ENCODE measurements around the gene NXPE3. TPM values are rescaled to one million over a fixed set of nuclear protein-coding genes. Genes with fewer than 3 reads are reported as not detected.
A peak's percentile ranks its signal among the peaks of the same experiment; 100 is the strongest.

The NXPE3 gene
- total RNA-seq, 4 donors from 2014 or later = 31.5 to 52.0 (median 44.5) TPM

- Histone ChIP-seq H3K4me1 (peaks cover 28 to 44% of the 10 kb centered on the region in 2 donors), H3K9me3 (no peaks in the 10 kb centered on the region), H3K36me3 (no peaks in the 10 kb centered on the region), H3K27ac (peak overlapping the region; percentile 80 to 85 (median 83)), H3K27me3 (no peaks in the 10 kb centered on the region), H3K4me3 (peak overlapping the region; percentile 51 to 77 (median 70))
- ATAC-seq (no peak), DNase-seq (no peak)
- in situ Hi-C loops (cut with MboI; ENCODE audit: low sequenced_read_pairs in 4 of 4) (loop anchor here in 1 of 4 donors (10.0 kb wide), 1 partner anchor 397 kb away; no protein-coding TSS in a partner anchor), intact Hi-C loops (cut with DNase I; ENCODE audit: low total_unique reads) (no loop called here)
- TF ChIP-seq CTCF (IDR thresholded peaks at IDR 0.05 in 4 of 5, conservative IDR thresholded peaks at IDR 0.05 in 1 of 5) (no peak), POLR2A (IDR thresholded peaks at IDR 0.05) (no peak)
Measured at GRCh38 chr3:101828276-101828675, 49.3 kb downstream of the NXPE3 start.

- H3K27me3 ChIP-seq = no peaks in the 10 kb centered on the region
- TF ChIP-seq POLR2A (IDR thresholded peaks at IDR 0.05) = peak in 1 of 2 donors; percentile 24
- TF ChIP-seq CTCF (IDR thresholded peaks at IDR 0.05 in 4 of 5, conservative IDR thresholded peaks at IDR 0.05 in 1 of 5) = no peak
- peak overlapping the region in 3 of 4 donors; percentile 68 to 77 (median 72) for H3K4me3 ChIP-seq
- in situ Hi-C loops (cut with MboI; ENCODE audit: low sequenced_read_pairs in 4 of 4) = loop anchor here in 1 of 4 donors (10.0 kb wide), 1 partner anchor 396 kb away; no protein-coding TSS in a partner anchor
- ATAC-seq (peak; percentile 86 to 88), DNase-seq (peak; percentile 63 to 66)
- peaks cover 28 to 44% of the 10 kb centered on the region in 2 donors for H3K4me1 ChIP-seq
- no peaks in the 10 kb centered on the region for H3K36me3 ChIP-seq
- H3K9me3 ChIP-seq = no peaks in the 10 kb centered on the region
- H3K27ac ChIP-seq = peak overlapping the region; percentile 80 to 85 (median 83)
- intact Hi-C loops (cut with DNase I; ENCODE audit: low total_unique reads) = no loop called here
Measured at GRCh38 chr3:101828691-101829436, 49.9 kb downstream of the NXPE3 start.

GRCh38 chr3:101829437-101829830 lies 50.4 kb downstream of the NXPE3 start:
- in situ Hi-C loops (cut with MboI; ENCODE audit: low sequenced_read_pairs in 4 of 4) = loop anchor here in 1 of 4 donors (10.0 kb wide), 1 partner anchor 395 kb away; no protein-coding TSS in a partner anchor
- Histone ChIP-seq H3K4me1 (peaks cover 28 to 43% of the 10 kb centered on the region in 2 donors), H3K27me3 (no peaks in the 10 kb centered on the region), H3K27ac (peak overlapping the region; percentile 80 to 85 (median 83)), H3K36me3 (no peaks in the 10 kb centered on the region), H3K4me3 (no peak overlapping the region), H3K9me3 (no peaks in the 10 kb centered on the region)
- no peak for DNase-seq
- intact Hi-C loops (cut with DNase I; ENCODE audit: low total_unique reads) = no loop called here
- ATAC-seq = no peak
- TF ChIP-seq CTCF (IDR thresholded peaks at IDR 0.05 in 4 of 5, conservative IDR thresholded peaks at IDR 0.05 in 1 of 5) (no peak), POLR2A (IDR thresholded peaks at IDR 0.05) (peak in 1 of 2 donors; percentile 2)

- Histone ChIP-seq H3K27ac (peak overlapping the region in 3 of 4 donors; percentile 80 to 85 (median 84)), H3K9me3 (no peaks in the 10 kb centered on the region), H3K4me1 (peaks cover 28 to 39% of the 10 kb centered on the region in 2 donors), H3K27me3 (no peaks in the 10 kb centered on the region), H3K36me3 (no peaks in the 10 kb centered on the region), H3K4me3 (no peak overlapping the region)
- DNase-seq (no peak), ATAC-seq (no peak)
- TF ChIP-seq CTCF (IDR thresholded peaks at IDR 0.05 in 4 of 5, conservative IDR thresholded peaks at IDR 0.05 in 1 of 5) (no peak), POLR2A (IDR thresholded peaks at IDR 0.05) (no peak)
- intact Hi-C loops (cut with DNase I; ENCODE audit: low total_unique reads) = no loop called here
- in situ Hi-C loops (cut with MboI; ENCODE audit: low sequenced_read_pairs in 4 of 4) = loop anchor here in 1 of 4 donors (10.0 kb wide), 1 partner anchor 395 kb away; no protein-coding TSS in a partner anchor
Measured at GRCh38 chr3:101829874-101830273, 50.9 kb downstream of the NXPE3 start.

Data from gastrocnemius medialis (tissue), 4 donors.